NCI-H748 treated with DMSO at 0.1 percent for 48 hours (cell line): ENCODE measurements around the gene TSR2.
"Not testable (repeated sequence)": the region's sequence is repeated elsewhere in the genome, so short reads cannot be mapped to it uniquely, and the experiment has no call there.

Experiments used
- DNase-seq: peaks from one replicate; lab custom pipeline; 2025; lab: John Stamatoyannopoulos, UW

Gene TSR2

GRCh38 chrX:54473993-54474859 is 34.0 kb downstream of the TSR2 start:
- DNase-seq: no peak

- no peak for DNase-seq
Measured at GRCh38 chrX:54479136-54480111, 39.2 kb downstream of the TSR2 start.

- no peak for DNase-seq
Measured at GRCh38 chrX:54482839-54483593, 42.8 kb downstream of the TSR2 start.

- no peak for DNase-seq
Measured at GRCh38 chrX:54483946-54484345, 43.7 kb downstream of the TSR2 start.

- no peak for DNase-seq
Measured at GRCh38 chrX:54484666-54485065, 44.5 kb downstream of the TSR2 start.

- DNase-seq: not testable (repeated sequence)
Measured at GRCh38 chrX:54489819-54490218, 49.6 kb downstream of the TSR2 start.

GRCh38 chrX:54492340-54492739 is 52.1 kb downstream of the TSR2 start:
- no peak for DNase-seq

- no peak for DNase-seq
Measured at GRCh38 chrX:54494166-54494988, 54.2 kb downstream of the TSR2 start.
